GM12878 (cell line): ENCODE results near the gene IL5.

Source experiments
- BHLHE40 ChIP-seq, 2 experiments: fragments of 450-650 bp in 1 of 2; IDR thresholded peaks; 2 replicates each; pipeline ENCODE4 v1.6.1; 2011 to 2017; ENCODE audit warnings: low read depth in 2 of 2, borderline replicate concordance in 1 of 2, improper control_type of control experiment in 1 of 2, low read length in 1 of 2, mild to moderate bottlenecking in 1 of 2
- CTCF ChIP-seq, 3 experiments: IDR thresholded peaks in 2 of 3; conservative IDR thresholded peaks in 1 of 3; 2 replicates each; pipeline ENCODE4 v1.5.1; 2011; ENCODE audit warnings: low read depth in 3 of 3, low read length in 3 of 3, mild to moderate bottlenecking in 3 of 3, control low read depth in 2 of 3, moderate library complexity in 2 of 3, inconsistent platforms in 1 of 3, mixed read lengths in 1 of 3; ENCODE audit not compliant: control insufficient read depth in 2 of 3, insufficient read depth in 1 of 3; ENCODE audit errors: extremely low read depth in 1 of 3
- HDAC2 ChIP-seq: fragments of 200-600 bp; sonication (generic); IDR thresholded peaks from 2 replicates; pipeline ENCODE4 v1.6.1; 2017
- HDAC6 ChIP-seq: fragments of 200-600 bp; sonication (generic); IDR thresholded peaks from one replicate; pipeline ENCODE4 v1.8.0; 2017; ENCODE audit warnings: antibody characterized with exemption; ENCODE audit not compliant: unreplicated experiment
- NBN ChIP-seq: fragments of 450-650 bp; IDR thresholded peaks from 2 replicates; pipeline ENCODE4 v1.6.1; 2016
- POLR2AphosphoS5 ChIP-seq: IDR thresholded peaks from 2 replicates; pipeline ENCODE4 v1.6.1; 2011; ENCODE audit warnings: mild to moderate bottlenecking, low read length, inconsistent platforms
- RCOR1 ChIP-seq: conservative IDR thresholded peaks from 2 replicates; pipeline ENCODE4 v1.6.1; 2012; ENCODE audit warnings: low read depth, low read length, improper control_type of control experiment
- STAT3 ChIP-seq: IDR thresholded peaks from 2 replicates; pipeline ENCODE4 v1.6.1; 2011; ENCODE audit warnings: low read depth, low read length, improper control_type of control experiment

DNA sequence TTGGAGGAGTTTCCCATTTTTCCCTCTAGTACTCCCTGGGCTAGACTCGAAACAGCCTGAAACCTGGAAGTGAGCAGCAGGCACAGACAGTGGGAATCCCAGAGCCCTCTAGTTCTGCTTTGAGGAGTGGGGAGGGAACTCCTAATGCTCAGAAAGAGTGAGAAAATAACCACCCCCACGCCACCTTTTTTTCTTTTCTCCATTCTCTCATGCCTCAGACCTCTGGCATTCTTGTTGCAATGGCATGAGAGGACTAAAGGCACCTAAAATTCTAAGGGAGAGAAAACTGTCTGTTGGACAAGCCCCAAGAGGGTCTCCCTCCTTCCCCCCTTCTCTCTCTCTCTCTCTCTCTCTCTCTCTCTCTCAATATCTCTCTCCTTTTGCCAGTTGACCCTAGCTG lies 37.7 kb downstream of the IL5 start:
- TF ChIP-seq STAT3: no peak
- TF ChIP-seq CTCF (IDR thresholded peaks at IDR 0.05 in 2 of 3, conservative IDR thresholded peaks at IDR 0.05 in 1 of 3; ENCODE audit: control insufficient read depth in 2 of 3, extremely low read depth in 1 of 3, insufficient read depth in 1 of 3, low read depth in 3 of 3, low read length in 3 of 3): no peak
- TF ChIP-seq POLR2AphosphoS5: no peak
- TF ChIP-seq NBN: no peak
- no peak for TF ChIP-seq BHLHE40 (IDR thresholded peaks at IDR 0.05; ENCODE audit: borderline replicate concordance in 1 of 2, low read depth in 2 of 2, low read length in 1 of 2)
- no peak for TF ChIP-seq RCOR1
- no peak for TF ChIP-seq HDAC6
- no peak for TF ChIP-seq HDAC2
